ENCODE data around the gene ZFAND5. TPM values are rescaled to one million over a fixed set of nuclear protein-coding genes. Genes with fewer than 3 reads are reported as not detected.

Gene ZFAND5
- total RNA-seq, 1 donor from 2014 or later: 105 TPM

GRCh38 chr9:72305707-72306106 lies 59.3 kb downstream of the ZFAND5 start:
- no peak for TF ChIP-seq CTCF (conservative IDR thresholded peaks at IDR 0.05; ENCODE audit: low read depth, low read length)
- peak overlapping the region; percentile 66 for H3K4me3 ChIP-seq (ENCODE audit: low read depth, low read length)
- no peak for DNase-seq (ENCODE audit: low read depth)

- DNase-seq (ENCODE audit: low read depth): peak; percentile 88
- no peak for TF ChIP-seq CTCF (conservative IDR thresholded peaks at IDR 0.05; ENCODE audit: low read depth, low read length)
These were observed 59.9 kb downstream of the ZFAND5 start for GRCh38 chr9:72305102-72305546.

GRCh38 chr9:72304538-72304937 lies 60.5 kb downstream of the ZFAND5 start:
- H3K4me3 ChIP-seq (ENCODE audit: low read depth, low read length): peak overlapping the region; percentile 66
- no peak for DNase-seq (ENCODE audit: low read depth)
- no peak for TF ChIP-seq CTCF (conservative IDR thresholded peaks at IDR 0.05; ENCODE audit: low read depth, low read length)

More at GRCh38 chr9:72305102-72305546, 59.9 kb downstream of the ZFAND5 start:
- H3K4me3 ChIP-seq (ENCODE audit: low read depth, low read length): peak overlapping the region; percentile 66

Other genes starting within 250 kb of the ZFAND5 start
- 1.2 and 2.4 TPM in 2 replicates for gene GDA, start 215.8 kb downstream of the ZFAND5 start, total RNA-seq
- gene TMC1, start 156.4 kb upstream of the ZFAND5 start, total RNA-seq: not detected in 2 replicates

All from epithelial cell of proximal tubule (primary cell).